Measurements from ENCODE around the gene EGFL6.

Gene EGFL6

GRCh38 chrX:13569479-13570260, at the start of gene EGFL6:
TSS of gene EGFL6 (plus strand) at chrX:13569601. CDS start at chrX:13569862, 261 bp downstream.
- DNase-seq, result peak in 1 of 2 experiments; percentile 2

GRCh38 chrX:13520351-13520750, 49.0 kb upstream of the EGFL6 start:
- DNase-seq, result no peak

GRCh38 chrX:13520936-13521335, 48.5 kb upstream of the EGFL6 start:
- DNase-seq, result no peak

- no peak for DNase-seq
These were observed 46.6 kb upstream of the EGFL6 start for GRCh38 chrX:13522811-13523210.

- no peak for DNase-seq
These were observed 35.7 kb upstream of the EGFL6 start for GRCh38 chrX:13533726-13534125.

- no peak for DNase-seq
These were observed 33.8 kb upstream of the EGFL6 start for GRCh38 chrX:13535376-13536165.

- no peak for DNase-seq
These were observed 32.9 kb upstream of the EGFL6 start for GRCh38 chrX:13536551-13536950.

- DNase-seq, result no peak
These were observed 31.0 kb upstream of the EGFL6 start for GRCh38 chrX:13538414-13538813.

- no peak for DNase-seq
These were observed 28.8 kb upstream of the EGFL6 start for GRCh38 chrX:13540602-13541001.

GRCh38 chrX:13545726-13546125, 23.7 kb upstream of the EGFL6 start:
- DNase-seq, result no peak

GRCh38 chrX:13547671-13548070, 21.7 kb upstream of the EGFL6 start:
- DNase-seq, result no peak

- DNase-seq, result no peak
These were observed 19.1 kb upstream of the EGFL6 start for GRCh38 chrX:13550346-13550745.

- DNase-seq, result no peak
These were observed 17.8 kb upstream of the EGFL6 start for GRCh38 chrX:13551610-13552009.

- DNase-seq, result no peak
These were observed 16.5 kb upstream of the EGFL6 start for GRCh38 chrX:13552892-13553291.

GRCh38 chrX:13565511-13565910, 3.9 kb upstream of the EGFL6 start:
- DNase-seq, result no peak

GRCh38 chrX:13570261-13570605, 832 bp downstream of the EGFL6 start:
- DNase-seq, result no peak

- no peak for DNase-seq
These were observed 1.7 kb downstream of the EGFL6 start for GRCh38 chrX:13571136-13571535.

- no peak for DNase-seq
These were observed 5.2 kb downstream of the EGFL6 start for GRCh38 chrX:13574600-13574999.

- DNase-seq, result no peak
These were observed 10.3 kb downstream of the EGFL6 start for GRCh38 chrX:13579661-13580060.

- DNase-seq, result no peak
These were observed 12.2 kb downstream of the EGFL6 start for GRCh38 chrX:13581554-13581953.

- no peak for DNase-seq
These were observed 18.5 kb downstream of the EGFL6 start for GRCh38 chrX:13587786-13588477.

GRCh38 chrX:13590207-13590606, 20.8 kb downstream of the EGFL6 start:
- DNase-seq, result no peak

- DNase-seq, result no peak
These were observed 21.5 kb downstream of the EGFL6 start for GRCh38 chrX:13590914-13591313.

- no peak for DNase-seq
These were observed 28.5 kb downstream of the EGFL6 start for GRCh38 chrX:13597874-13598273.
